Tongue (tissue), 2 donors: Measurements from ENCODE around the gene POU3F1. TPM values are rescaled to one million over a fixed set of nuclear protein-coding genes. Genes with fewer than 3 reads are reported as not detected.

Source experiments
- DNase-seq: peaks from one replicate; pipeline ENCODE4 v3.0.0-alpha.2; 2015
- total RNA-seq: library from RNA; depleted of rRNA; stranded (reverse); fragments of >200 nt; gene quantifications from one replicate; pipeline ENCODE4 v1.2.3, GENCODE V29; 2014

Gene POU3F1
- total RNA-seq, 1 donor from 2014 or later: 1.5 TPM

- DNase-seq: no peak
Measured at GRCh38 chr1:38028105-38028591, 18.4 kb downstream of the POU3F1 start.

GRCh38 chr1:38027201-38028104, 19.1 kb downstream of the POU3F1 start:
- DNase-seq: peak; percentile 62

- DNase-seq: peak; percentile 76
Measured at GRCh38 chr1:38026592-38027200, 19.9 kb downstream of the POU3F1 start.

- no peak for DNase-seq
Measured at GRCh38 chr1:38025664-38026063, 20.9 kb downstream of the POU3F1 start.

- DNase-seq: no peak
Measured at GRCh38 chr1:38025233-38025632, 21.4 kb downstream of the POU3F1 start.

GRCh38 chr1:38022810-38023209, 23.8 kb downstream of the POU3F1 start:
- DNase-seq: no peak

- no peak for DNase-seq
Measured at GRCh38 chr1:38021969-38022368, 24.6 kb downstream of the POU3F1 start.

GRCh38 chr1:38020396-38020795, 26.2 kb downstream of the POU3F1 start:
- DNase-seq: no peak

GRCh38 chr1:38018864-38019343, 27.7 kb downstream of the POU3F1 start:
- no peak for DNase-seq

- peak; percentile 64 for DNase-seq
Measured at GRCh38 chr1:38015978-38016725, 30.4 kb downstream of the POU3F1 start.

- DNase-seq: no peak
Measured at GRCh38 chr1:38014724-38015424, 31.7 kb downstream of the POU3F1 start.

- no peak for DNase-seq
Measured at GRCh38 chr1:38014171-38014570, 32.4 kb downstream of the POU3F1 start.

- DNase-seq: no peak
Measured at GRCh38 chr1:38013227-38013622, 33.4 kb downstream of the POU3F1 start.

- peak; percentile 99 for DNase-seq
Measured at GRCh38 chr1:38012363-38013226, 34.0 kb downstream of the POU3F1 start, which contains the start of gene UTP11. Gene UTP11 (plus strand): TSS chr1:38012734. CDS start chr1:38012803, 69 bp downstream.

GRCh38 chr1:38009841-38010180, 36.8 kb downstream of the POU3F1 start:
- no peak for DNase-seq

GRCh38 chr1:38009088-38009840, 37.3 kb downstream of the POU3F1 start:
- DNase-seq: peak; percentile 82

- peak; percentile 84 for DNase-seq
Measured at GRCh38 chr1:38006008-38006828, 40.4 kb downstream of the POU3F1 start.

- peak; percentile 93 for DNase-seq
Measured at GRCh38 chr1:38005195-38006007, 41.2 kb downstream of the POU3F1 start, which contains the start of gene FHL3. Gene FHL3 (minus strand): TSS chr1:38005514. CDS start chr1:37999412, 6,102 bp downstream.
